Putamen (tissue), 1 donor: ENCODE measurements around the gene EHF.

Source experiments
- DNase-seq: peaks from one replicate; pipeline ENCODE4 v3.0.0-alpha.2; 2016; ENCODE audit warnings: low spot score

EHF gene

GRCh38 chr11:34625576-34625975 is 4.7 kb downstream of the EHF start:
- no peak for DNase-seq

GRCh38 chr11:34626393-34626792 is 5.5 kb downstream of the EHF start:
- no peak for DNase-seq

DNA sequence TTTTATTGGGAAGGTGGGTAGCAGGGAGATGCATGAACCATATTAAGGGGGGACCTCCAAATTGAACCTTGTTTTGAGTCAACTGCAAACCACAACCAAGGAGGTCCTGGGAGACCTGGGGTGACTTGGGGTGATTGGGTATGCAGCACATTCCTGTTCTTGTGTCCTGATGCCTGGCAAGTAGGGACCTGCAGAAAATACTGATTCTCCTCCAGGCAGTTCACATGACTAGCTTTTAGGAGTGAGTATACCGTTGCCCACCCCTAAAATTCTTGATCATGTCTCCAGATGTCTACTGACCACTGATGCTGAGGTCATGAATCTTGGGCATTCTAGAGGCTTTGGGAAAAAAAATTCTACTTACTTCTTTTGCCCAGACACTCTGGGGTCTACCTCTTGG is 6.3 kb downstream of the EHF start:
- no peak for DNase-seq

- DNase-seq: no peak
These were observed 8.8 kb downstream of the EHF start for GRCh38 chr11:34629711-34630110.

- no peak for DNase-seq
These were observed 9.7 kb downstream of the EHF start for GRCh38 chr11:34630544-34630943.

DNA sequence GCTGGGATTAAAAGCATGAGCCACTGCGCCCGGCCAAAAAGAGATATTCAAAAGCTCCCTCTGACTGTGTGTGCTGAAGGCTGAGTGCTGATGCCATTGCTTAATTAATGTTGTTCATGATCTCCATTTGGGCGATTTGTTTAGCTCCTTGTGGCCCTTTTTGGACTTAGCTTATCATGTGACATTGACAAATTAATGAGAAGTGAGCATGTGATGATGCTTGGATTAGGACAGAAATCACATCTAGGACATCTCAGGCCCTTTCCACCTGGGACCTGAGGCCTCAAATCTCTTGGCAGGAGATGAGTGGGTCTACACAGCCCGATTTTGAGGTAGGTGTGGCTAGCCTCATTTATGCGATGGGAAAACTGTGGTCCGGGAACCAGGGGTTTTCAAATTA is 10.4 kb downstream of the EHF start:
- no peak for DNase-seq

DNA sequence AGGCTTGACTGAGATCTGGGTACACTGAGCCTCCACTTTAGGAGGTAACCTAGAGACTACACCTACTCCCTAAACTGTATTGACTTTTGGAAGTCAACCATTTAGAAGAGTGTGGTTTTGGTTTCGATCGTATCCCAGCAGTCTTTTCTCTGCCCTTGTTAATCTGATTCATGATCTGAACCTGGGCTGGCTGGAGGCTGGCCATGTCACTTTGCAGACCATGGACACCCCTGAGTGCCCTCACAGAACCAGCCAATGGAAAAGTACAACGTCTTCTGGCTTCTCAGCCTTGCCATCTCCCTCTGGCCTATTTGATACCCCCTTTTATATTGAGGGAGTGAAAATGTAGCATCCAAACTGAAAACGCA is 10.8 kb downstream of the EHF start:
- DNase-seq: no peak

DNA sequence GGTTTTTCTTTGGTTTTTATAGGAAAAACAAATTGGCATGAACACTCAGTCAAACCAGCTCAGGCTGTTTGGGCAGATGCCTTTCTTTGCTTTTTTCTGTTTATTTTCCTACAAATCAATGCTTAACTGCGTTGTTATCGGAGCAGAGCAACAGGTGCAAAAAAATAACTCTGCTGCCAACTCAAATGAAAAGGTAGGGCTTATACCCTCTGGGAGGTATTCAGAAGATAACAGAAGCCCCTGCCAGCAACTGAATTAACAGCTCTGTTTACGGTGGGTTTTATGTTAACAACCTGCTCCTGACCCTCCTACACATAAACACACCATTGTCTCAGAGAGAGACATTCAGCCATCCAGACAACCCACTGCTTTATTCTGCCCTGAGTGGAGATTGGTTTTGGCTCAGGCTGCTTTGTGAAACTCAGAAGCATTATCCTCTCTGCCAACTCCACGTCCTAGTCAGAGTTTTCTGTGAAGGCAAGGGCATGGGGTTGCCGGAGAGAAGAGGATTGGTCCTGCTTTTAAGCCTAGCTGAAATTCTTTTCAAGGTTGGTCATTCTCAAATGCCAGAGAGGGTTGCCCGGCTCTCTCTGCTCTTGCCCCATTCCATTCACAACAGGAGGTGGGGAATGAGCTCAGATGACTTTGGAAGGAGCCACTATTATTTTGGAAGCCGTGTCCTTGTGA is 11.4 kb downstream of the EHF start:
- peak; percentile 83 for DNase-seq

GRCh38 chr11:34633640-34633989 is 12.7 kb downstream of the EHF start:
- DNase-seq: no peak

DNA sequence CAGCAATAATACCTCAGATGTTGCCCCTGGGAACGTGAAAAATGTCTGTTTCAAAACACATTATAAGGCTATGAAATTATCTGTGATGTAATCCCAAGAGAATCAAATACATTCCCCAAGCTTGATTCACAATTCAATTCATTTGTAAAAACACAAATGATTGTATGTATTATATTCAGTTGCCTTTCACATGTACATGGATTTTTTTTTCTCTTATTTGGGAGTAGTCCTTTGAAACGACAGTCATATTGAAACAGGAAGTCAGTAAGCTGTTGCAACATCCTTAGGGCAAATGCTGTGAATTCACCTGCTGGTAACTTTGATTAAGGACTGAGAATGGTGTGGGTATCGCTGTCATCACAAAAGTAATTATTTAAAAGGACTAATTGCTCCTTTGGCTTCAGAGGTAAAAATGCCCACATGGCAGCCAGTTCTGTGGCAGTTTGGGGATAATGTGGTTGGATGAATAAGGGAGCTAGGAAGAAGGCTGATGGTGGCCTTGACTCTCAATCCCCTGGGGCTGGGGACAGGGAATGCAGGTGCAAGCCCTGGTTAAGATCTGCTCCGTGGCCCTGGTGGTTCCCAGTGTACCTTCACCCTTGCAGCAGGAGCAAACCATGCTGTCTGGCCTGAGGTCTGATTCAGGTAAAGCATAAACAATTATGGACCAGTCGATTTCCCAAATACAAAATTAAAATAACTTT is 13.2 kb downstream of the EHF start:
- DNase-seq: no peak

GRCh38 chr11:34634694-34635062 is 13.8 kb downstream of the EHF start:
- DNase-seq: no peak

DNA sequence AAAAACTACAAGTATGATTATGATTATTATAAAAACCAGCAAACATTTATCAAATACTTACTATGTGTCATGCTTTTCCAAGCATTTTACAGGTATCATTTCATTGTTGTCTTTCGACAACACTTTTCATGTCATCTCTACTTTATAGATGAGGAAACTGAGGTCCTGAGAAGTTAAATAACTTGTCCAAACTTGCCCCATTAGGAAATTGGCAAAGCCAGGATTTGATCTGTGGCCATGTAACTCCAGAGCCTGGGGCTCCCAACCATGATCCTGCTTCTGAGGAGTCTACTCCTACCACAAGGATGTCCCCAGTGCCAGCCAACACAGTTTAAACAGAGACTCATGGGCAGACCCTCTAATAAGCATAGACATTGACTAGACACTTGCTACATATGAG is 15.2 kb downstream of the EHF start:
- no peak for DNase-seq

GRCh38 chr11:34637303-34637702 is 16.4 kb downstream of the EHF start:
- peak; percentile 54 for DNase-seq

GRCh38 chr11:34638897-34639296 is 18.0 kb downstream of the EHF start:
- DNase-seq: no peak

- no peak for DNase-seq
These were observed 18.7 kb downstream of the EHF start for GRCh38 chr11:34639545-34639944.

DNA sequence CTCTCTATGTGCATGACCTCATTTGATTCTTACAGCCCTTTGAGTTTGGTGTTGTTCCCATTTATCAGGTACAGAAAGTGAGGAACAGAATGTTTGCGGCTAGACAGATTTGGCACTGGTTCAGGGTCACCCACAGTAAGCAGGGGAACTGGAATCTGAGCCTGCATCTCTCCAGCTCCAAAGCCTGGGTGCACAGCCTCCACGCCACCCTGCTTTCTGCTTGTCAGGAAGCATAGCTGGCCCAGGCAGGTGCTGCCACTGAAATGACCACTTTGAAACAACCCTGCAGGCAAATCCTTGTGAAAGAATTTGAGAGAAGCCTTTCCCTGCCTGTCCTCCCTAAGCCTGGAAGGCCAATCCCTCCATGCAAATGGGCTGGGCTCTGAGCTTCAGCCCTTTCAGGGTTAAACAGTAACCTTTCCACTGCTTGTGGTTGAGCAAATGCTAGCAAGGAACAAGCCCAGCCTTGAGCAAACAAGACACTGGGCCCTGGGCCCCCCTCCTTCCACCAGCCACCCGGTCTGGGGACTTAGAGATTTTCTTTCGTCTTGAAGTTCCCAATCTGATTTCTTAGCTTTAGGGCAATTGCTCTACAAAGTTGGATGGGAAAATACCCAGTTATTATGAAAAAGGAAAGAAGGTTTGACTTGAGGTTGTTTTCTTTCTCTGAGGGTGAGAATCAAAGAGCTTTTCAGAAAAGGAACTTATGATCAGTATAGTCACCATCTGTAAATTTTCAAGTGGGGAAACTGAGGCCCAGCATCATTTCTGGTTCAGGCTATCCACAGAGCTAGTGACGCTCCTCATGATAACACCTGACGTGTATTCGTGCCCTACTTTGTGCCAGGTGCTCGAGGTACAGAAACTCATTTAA is 19.4 kb downstream of the EHF start:
- no peak for DNase-seq

GRCh38 chr11:34640924-34641275 is 20.0 kb downstream of the EHF start:
- no peak for DNase-seq

GRCh38 chr11:34641456-34641855 is 20.6 kb downstream of the EHF start:
- no peak for DNase-seq

DNA sequence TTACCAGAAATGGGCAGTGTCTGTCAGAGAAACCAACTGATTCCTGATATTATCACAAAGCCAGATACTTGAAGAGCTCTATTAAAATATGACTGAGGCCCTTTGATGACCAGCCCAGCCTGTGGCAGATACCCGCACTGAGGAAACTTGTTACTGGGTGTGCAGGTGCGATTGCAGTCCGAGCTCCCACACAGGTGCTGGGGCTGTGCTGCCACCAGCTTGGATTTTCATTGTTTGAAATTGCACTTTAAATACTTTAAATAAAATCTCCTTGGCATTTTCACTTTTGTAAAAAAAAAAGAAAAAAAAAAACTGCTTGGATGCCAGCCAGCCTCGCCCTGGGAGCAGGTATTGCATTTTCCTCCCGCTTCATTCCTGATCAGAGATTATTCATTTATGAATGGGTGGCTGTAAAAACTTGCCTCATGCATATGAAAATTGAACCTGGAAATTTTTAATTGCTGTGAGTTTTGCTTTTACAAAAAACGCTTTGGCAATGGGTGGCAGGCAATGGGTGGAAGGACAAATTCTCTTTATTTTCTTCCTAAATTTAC is 21.2 kb downstream of the EHF start:
- DNase-seq: no peak

DNA sequence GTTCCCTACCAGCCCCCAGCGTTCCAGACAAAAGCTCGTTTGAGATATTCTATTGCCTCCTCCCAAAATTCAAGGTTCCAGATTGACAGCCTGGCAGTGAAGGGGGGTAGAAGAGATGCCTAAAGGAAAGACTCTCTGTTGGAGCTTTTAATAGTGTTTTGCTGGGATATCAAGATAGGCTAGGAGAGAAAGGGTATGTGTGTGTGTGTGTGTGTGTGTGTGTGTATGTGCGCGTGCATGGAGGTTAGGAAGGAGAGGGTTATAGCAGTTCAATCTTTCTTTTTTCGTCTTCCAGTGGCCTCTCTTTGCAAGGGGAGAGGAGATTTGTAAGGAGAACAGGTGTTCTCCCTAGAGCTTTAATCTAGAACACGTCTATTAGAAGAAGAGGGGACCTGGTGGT is 22.0 kb downstream of the EHF start:
- DNase-seq: no peak

DNA sequence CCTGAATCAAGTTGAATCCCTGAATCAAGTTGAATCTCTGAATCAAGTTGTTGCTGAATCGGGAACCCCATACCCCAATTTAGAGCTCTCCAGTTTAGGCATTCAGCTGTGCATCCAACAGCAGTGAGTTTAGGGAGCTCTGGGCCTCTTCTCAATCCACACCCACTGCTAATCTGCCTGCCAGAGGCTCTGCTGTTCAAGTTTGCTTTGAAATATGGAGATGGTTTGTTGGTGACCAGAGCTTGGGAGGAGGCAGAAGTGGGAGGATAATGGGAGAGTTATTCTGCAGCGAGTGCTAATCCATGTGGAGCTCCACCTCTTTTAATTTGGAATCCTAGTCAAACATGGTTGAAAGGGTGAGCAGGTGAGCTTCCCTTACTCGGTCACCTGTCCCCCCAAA is 22.4 kb downstream of the EHF start:
- DNase-seq: no peak

GRCh38 chr11:34643846-34644245 is 23.0 kb downstream of the EHF start:
- DNase-seq: no peak
